ENCODE measurements around the gene SH2B2. TPM values are rescaled to one million over a fixed set of nuclear protein-coding genes. Genes with fewer than 3 reads are reported as not detected.

Gene SH2B2
- total RNA-seq, 2 donors from 2014 or later, result 1.3 to 2.6 TPM

DNA sequence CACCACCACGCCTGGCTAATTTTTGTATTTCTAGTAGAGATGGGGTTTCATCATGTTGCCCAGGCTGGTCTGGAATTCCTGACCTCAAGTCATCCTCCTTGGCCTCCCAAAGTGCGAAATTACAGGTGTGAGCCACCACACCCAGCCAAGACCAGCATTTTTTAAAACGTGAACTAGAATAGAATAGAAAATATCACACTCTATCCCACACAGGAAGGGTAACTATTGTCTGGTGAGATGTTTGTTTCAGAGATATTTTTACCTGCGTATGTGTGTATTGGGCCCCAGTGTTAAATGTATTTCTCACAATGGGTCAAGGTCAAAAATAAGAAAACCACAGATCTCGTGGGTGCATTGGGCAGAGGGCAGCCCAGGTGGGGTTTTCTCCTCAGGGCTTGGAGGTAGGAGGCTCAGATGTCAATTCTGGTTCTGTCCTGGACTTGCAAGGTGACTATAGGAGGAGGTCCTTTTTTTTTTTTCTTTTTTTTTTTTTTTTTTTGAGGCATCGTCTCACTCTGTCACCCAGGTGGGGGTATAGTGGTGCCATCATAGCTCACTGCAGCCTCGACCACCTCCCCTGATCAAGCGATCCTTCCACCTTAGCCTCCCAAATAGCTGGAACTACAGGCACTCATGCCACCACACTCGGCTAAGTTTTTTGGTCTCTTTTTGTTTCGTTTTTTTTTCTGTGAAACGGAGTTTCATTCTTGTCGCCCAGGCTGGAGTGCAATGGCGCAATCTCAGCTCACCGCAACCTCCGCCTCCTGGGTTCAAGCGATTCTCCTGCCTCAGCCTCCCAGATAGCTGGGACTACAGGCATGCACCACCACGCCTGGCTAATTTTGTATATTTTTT lies 19.0 kb downstream of the SH2B2 start:
- Histone ChIP-seq H3K27ac (no peak overlapping the region), H3K4me3 (no peak overlapping the region), H3K27me3 (peaks cover 0 to 3% of the 10 kb centered on the region in 2 donors), H3K9me3 (no peaks in the 10 kb centered on the region), H3K4me1 (peaks cover 0 to 17% of the 10 kb centered on the region in 2 donors), H3K36me3 (no peaks in the 10 kb centered on the region)
- DNase-seq (ENCODE audit: low spot score), result no peak
- TF ChIP-seq, protein P1, sequence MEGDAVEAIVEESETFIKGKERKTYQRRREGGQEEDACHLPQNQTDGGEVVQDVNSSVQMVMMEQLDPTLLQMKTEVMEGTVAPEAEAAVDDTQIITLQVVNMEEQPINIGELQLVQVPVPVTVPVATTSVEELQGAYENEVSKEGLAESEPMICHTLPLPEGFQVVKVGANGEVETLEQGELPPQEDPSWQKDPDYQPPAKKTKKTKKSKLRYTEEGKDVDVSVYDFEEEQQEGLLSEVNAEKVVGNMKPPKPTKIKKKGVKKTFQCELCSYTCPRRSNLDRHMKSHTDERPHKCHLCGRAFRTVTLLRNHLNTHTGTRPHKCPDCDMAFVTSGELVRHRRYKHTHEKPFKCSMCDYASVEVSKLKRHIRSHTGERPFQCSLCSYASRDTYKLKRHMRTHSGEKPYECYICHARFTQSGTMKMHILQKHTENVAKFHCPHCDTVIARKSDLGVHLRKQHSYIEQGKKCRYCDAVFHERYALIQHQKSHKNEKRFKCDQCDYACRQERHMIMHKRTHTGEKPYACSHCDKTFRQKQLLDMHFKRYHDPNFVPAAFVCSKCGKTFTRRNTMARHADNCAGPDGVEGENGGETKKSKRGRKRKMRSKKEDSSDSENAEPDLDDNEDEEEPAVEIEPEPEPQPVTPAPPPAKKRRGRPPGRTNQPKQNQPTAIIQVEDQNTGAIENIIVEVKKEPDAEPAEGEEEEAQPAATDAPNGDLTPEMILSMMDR (IDR thresholded peaks at IDR 0.05), result no peak

DNA sequence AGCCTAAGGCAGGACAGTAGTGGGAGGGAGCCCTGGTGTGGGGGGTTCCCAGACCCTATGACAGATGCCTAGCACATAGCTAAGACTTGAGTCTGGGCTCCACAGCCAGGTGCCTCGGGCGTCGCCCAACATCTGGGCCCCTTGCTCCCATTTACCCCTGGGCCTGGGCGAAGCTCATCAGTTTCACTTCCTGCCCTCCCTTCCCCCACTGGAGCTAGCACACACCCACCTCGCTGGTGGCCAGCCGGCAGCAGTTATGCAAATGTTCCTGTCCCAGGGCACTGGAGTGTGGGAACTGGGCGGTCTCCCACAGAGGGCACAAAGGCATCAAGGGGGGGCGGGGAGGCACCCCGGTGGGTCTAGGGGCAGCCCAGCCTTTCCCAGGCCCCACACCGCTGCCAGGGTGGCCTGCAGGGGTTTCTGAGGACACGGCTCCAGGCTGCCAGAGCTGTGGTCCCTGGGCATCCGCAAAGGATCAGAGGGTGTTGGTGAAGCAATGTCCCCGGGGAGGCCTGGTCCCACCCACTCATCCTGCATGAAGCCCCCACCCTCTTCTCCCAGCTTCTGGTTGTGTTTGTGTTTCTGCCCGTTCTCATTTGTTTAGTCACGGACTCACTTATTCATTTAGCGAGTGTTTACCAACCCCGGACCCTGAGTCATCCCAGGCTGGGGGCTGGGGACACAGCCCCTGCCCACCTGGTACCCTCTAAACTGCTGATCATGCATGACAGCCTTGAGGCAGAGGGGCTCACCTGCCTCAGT lies 20.4 kb downstream of the SH2B2 start:
- Histone ChIP-seq H3K36me3 (no peaks in the 10 kb centered on the region), H3K9me3 (no peaks in the 10 kb centered on the region), H3K27me3 (no peaks in the 10 kb centered on the region), H3K27ac (no peak overlapping the region), H3K4me1 (peaks cover 0 to 17% of the 10 kb centered on the region in 2 donors), H3K4me3 (no peak overlapping the region)
- TF ChIP-seq, protein P1 (IDR thresholded peaks at IDR 0.05), result no peak
- DNase-seq (ENCODE audit: low spot score), result no peak

DNA sequence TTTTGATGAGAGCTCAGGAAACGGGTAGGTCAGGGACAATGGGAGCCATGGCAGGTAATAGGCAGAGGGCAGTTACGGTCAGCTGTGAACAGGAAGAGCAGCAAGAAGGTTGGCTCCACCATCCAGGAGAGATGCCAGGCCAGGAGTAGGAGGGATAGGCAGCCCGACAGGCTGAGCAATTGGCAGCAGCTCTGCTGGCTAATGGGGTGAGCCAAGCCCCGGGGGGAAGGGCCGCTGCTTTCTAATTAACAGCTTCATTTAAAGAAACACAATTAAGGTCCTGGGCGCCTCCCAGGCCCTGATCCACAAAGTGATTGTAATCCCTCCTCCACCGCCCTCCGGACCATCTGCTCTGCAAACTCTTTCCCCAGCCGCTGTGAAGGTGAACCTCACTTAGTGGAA lies 23.7 kb downstream of the SH2B2 start:
- Histone ChIP-seq H3K27ac (no peak overlapping the region), H3K9me3 (no peaks in the 10 kb centered on the region), H3K36me3 (no peaks in the 10 kb centered on the region), H3K4me3 (no peak overlapping the region), H3K27me3 (no peaks in the 10 kb centered on the region), H3K4me1 (peaks cover 0 to 4% of the 10 kb centered on the region in 2 donors)
- TF ChIP-seq, protein P1 (IDR thresholded peaks at IDR 0.05), result no peak
- no peak for DNase-seq (ENCODE audit: low spot score)

DNA sequence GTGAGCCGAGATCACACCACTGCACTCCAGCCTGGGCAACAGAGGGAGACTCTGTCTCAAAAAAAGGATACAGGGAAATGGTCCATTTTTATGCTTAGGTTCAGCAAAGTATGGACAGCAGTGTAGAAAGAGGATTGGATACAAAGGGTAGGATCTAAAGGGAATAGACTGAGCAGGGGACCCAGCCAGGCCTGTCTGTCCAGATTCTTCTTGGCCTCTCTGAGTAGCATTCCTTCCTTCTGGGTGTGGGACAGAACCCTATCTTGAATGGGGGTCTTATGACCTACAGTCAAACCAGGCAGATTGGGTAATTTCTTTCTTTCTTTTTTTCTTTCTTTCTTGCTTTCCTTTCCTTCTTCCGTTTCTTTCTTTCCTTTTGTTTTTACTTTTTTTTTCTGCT lies 25.6 kb downstream of the SH2B2 start:
- DNase-seq (ENCODE audit: low spot score), result no peak
- H3K4me3 ChIP-seq, result no peak overlapping the region
- no peaks in the 10 kb centered on the region for H3K36me3 ChIP-seq
- no peak overlapping the region for H3K27ac ChIP-seq
- H3K27me3 ChIP-seq, result no peaks in the 10 kb centered on the region
- TF ChIP-seq, protein P1 (IDR thresholded peaks at IDR 0.05), result no peak
- peaks cover 0 to under 1% of the 10 kb centered on the region in 2 donors for H3K4me1 ChIP-seq
- H3K9me3 ChIP-seq, result no peaks in the 10 kb centered on the region

DNA sequence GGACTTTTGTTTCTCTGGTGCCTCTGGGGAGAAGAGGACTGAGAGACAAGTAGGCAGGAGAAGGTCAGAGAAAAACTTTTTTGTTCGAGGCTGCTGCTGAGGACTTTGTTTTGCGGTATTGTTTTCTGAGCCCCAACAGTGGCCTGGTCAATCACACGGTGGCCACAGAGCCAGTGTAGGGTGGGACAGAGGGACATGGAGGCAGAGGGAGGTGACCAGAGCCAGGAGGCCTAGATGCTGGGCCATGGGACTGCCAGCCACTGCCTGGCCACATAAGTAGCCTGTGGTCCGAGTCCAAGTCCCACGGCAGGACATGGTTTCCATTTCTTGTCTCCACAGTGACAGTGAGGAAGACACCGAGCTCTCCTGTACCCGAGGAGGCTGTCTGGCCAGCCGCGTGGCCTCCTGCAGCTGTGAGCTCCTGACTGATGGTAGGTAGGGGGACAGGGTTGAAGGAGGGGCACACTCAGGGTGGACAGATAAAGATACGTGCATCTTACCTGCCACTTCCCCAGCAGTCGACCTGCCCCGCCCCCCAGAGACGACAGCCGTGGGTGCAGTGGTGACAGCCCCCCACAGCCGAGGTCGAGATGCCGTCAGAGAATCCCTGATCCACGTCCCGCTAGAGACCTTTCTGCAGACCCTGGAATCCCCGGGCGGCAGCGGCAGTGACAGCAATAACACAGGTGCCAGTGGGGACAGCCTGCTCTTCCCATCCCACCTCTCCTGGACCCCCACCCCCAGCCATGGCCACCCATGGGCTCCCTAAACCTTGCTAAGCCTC lies 27.5 kb downstream of the SH2B2 start:
- TF ChIP-seq, protein P1 (IDR thresholded peaks at IDR 0.05), result no peak
- no peak for DNase-seq (ENCODE audit: low spot score)
- no peaks in the 10 kb centered on the region for H3K36me3 ChIP-seq
- no peaks in the 10 kb centered on the region for H3K27me3 ChIP-seq
- no peak overlapping the region for H3K27ac ChIP-seq
- H3K4me1 ChIP-seq, result no peaks in the 10 kb centered on the region
- H3K4me3 ChIP-seq, result no peak overlapping the region
- no peaks in the 10 kb centered on the region for H3K9me3 ChIP-seq

Measured in right atrium auricular region (tissue), 2 donors.